Mesenchymal stem cell (in vitro differentiated cells and primary cell): ENCODE measurements around the gene SNX30.

Experiments
- DNase-seq: peaks from one replicate; pipeline ENCODE4 v3.0.0-alpha.2; 2013
- H2AFZ ChIP-seq: one replicate; pipeline ENCODE4 v1.6.1; 2013; ENCODE audit warnings: low read depth, mild to moderate bottlenecking, control low read depth, inconsistent platforms, low read length, moderate library complexity
- H2AK5ac ChIP-seq: 2 replicates; pipeline ENCODE4 v1.6.1; 2013; ENCODE audit warnings: low read length, moderate library complexity, mild to moderate bottlenecking, inconsistent platforms; ENCODE audit not compliant: severe bottlenecking
- H2BK120ac ChIP-seq: one replicate; pipeline ENCODE4 v1.6.1; 2013; ENCODE audit warnings: low read depth, mild to moderate bottlenecking, inconsistent platforms, low read length, moderate library complexity
- H2BK12ac ChIP-seq, 2 experiments: one replicate each; pipeline ENCODE4 v1.6.1; 2013; ENCODE audit warnings: inconsistent platforms in 2 of 2, low read length in 2 of 2, mild to moderate bottlenecking in 2 of 2, moderate library complexity in 2 of 2, control low read depth in 1 of 2
- H2BK15ac ChIP-seq: one replicate; pipeline ENCODE4 v1.6.1; 2013; ENCODE audit warnings: mild to moderate bottlenecking, low read depth, inconsistent platforms; ENCODE audit not compliant: poor library complexity, severe bottlenecking
- H2BK5ac ChIP-seq: 2 replicates; pipeline ENCODE4 v1.6.1; 2013; ENCODE audit warnings: low read depth, mild to moderate bottlenecking, low read length, control low read depth, inconsistent platforms; ENCODE audit not compliant: poor library complexity, severe bottlenecking
- H3K14ac ChIP-seq, 2 experiments: one replicate each; pipeline ENCODE4 v1.6.1; 2013; ENCODE audit warnings: inconsistent platforms in 2 of 2, low read length in 2 of 2, control low read depth in 1 of 2, mild to moderate bottlenecking in 1 of 2, moderate library complexity in 1 of 2
- H3K18ac ChIP-seq, 2 experiments: one replicate each; pipeline ENCODE4 v1.6.1; 2013; ENCODE audit warnings: inconsistent platforms in 2 of 2, low read length in 2 of 2, control low read depth in 1 of 2, low read depth in 1 of 2, mild to moderate bottlenecking in 1 of 2
- H3K23ac ChIP-seq, 2 experiments: one replicate each; pipeline ENCODE4 v1.6.1; 2013; ENCODE audit warnings: inconsistent platforms in 2 of 2, low read length in 2 of 2, mild to moderate bottlenecking in 2 of 2, moderate library complexity in 2 of 2, control low read depth in 1 of 2
- H3K27ac ChIP-seq: 2 replicates; pipeline ENCODE4 v1.5.1; 2013; ENCODE audit warnings: mild to moderate bottlenecking, moderate library complexity, low read length, control low read depth, inconsistent platforms; ENCODE audit not compliant: poor library complexity, severe bottlenecking
- H3K27me3 ChIP-seq, 2 experiments: 2 replicates each; pipeline versions ENCODE4 v1.6.1 to v1.7.0; 2013; ENCODE audit warnings: low read length in 2 of 2, mild to moderate bottlenecking in 2 of 2, moderate library complexity in 2 of 2, control low read depth in 1 of 2, inconsistent platforms in 1 of 2; ENCODE audit not compliant: control insufficient read depth in 1 of 2, insufficient read depth in 1 of 2
- H3K36me3 ChIP-seq, 2 experiments: 2 replicates each; pipeline versions ENCODE4 v1.6.1 to v1.7.0; 2013; ENCODE audit warnings: low read length in 2 of 2, control low read depth in 1 of 2, inconsistent platforms in 1 of 2, low read depth in 1 of 2, mild to moderate bottlenecking in 1 of 2; ENCODE audit not compliant: insufficient read depth in 2 of 2, control insufficient read depth in 1 of 2
- H3K4ac ChIP-seq, 2 experiments: one replicate each; pipeline ENCODE4 v1.6.1; 2013; ENCODE audit warnings: inconsistent platforms in 2 of 2, low read length in 2 of 2, mild to moderate bottlenecking in 2 of 2, moderate library complexity in 2 of 2, control low read depth in 1 of 2, low read depth in 1 of 2
- H3K4me1 ChIP-seq: 2 replicates; pipeline ENCODE4 v1.6.1; 2013; ENCODE audit warnings: low read depth, low read length, control low read depth; ENCODE audit not compliant: control insufficient read depth, insufficient read depth
- H3K4me2 ChIP-seq: 2 replicates; pipeline ENCODE4 v1.6.1; 2013; ENCODE audit warnings: low read length, mild to moderate bottlenecking, inconsistent platforms; ENCODE audit not compliant: poor library complexity, severe bottlenecking
- H3K4me3 ChIP-seq, 2 experiments: 2 replicates each; pipeline versions ENCODE4 v1.5.1 to v1.7.0; 2013; ENCODE audit warnings: low read length in 2 of 2, mild to moderate bottlenecking in 2 of 2, control low read depth in 1 of 2, low read depth in 1 of 2; ENCODE audit not compliant: insufficient read depth in 1 of 2
- H3K79me1 ChIP-seq: replicated peaks from 2 replicates; pipeline ENCODE4 v1.6.1; 2013; ENCODE audit warnings: mild to moderate bottlenecking, control low read depth, low read length, inconsistent platforms; ENCODE audit not compliant: poor library complexity, severe bottlenecking
- H3K9ac ChIP-seq: 2 replicates; pipeline ENCODE4 v1.7.0; 2013; ENCODE audit warnings: mild to moderate bottlenecking, low read length, moderate library complexity
- H3K9me3 ChIP-seq: 2 replicates; pipeline ENCODE4 v1.7.0; 2013; ENCODE audit warnings: mild to moderate bottlenecking, low read length; ENCODE audit not compliant: control insufficient read depth
- H4K8ac ChIP-seq: one replicate; pipeline ENCODE4 v1.6.1; 2013; ENCODE audit warnings: inconsistent platforms, mild to moderate bottlenecking, low read length, moderate library complexity
- H4K91ac ChIP-seq: one replicate; pipeline ENCODE4 v1.6.1; 2013; ENCODE audit warnings: mild to moderate bottlenecking, low read length, inconsistent platforms
- WGBS: methylation state at CpG from one replicate; pipeline ENCODE4 v1.1.7; 2013; ENCODE audit warnings: mixed read lengths; 5-methylcytosine and 5-hydroxymethylcytosine counted together

The SNX30 gene

GRCh38 chr9:112848316-112849151, 98.0 kb downstream of the SNX30 start:
- Histone ChIP-seq H3K9ac (no peak overlapping the region), H3K27ac (no peak overlapping the region), H2AFZ (no peak overlapping the region), H3K79me1 (no peaks in the 10 kb centered on the region), H3K14ac (no peak overlapping the region), H2AK5ac (no peak overlapping the region), H3K36me3 (peaks cover 12 to 25% of the 10 kb centered on the region in 2 experiments), H3K9me3 (no peaks in the 10 kb centered on the region), H4K91ac (peak overlapping the region; percentile 46), H3K27me3 (no peaks in the 10 kb centered on the region), H2BK12ac (no peak overlapping the region), H3K4me3 (no peak overlapping the region), H4K8ac (no peak overlapping the region), H2BK15ac (no peak overlapping the region), H3K23ac (no peak overlapping the region), H3K4me1 (peaks cover 2% of the 10 kb centered on the region), H2BK120ac (no peak overlapping the region), H3K4me2 (no peak overlapping the region), H3K4ac (no peak overlapping the region), H3K18ac (no peak overlapping the region), H2BK5ac (no peak overlapping the region)
- DNase-seq, result no peak
- WGBS, result 84% methylated on average over 13 of the region's 13 CpGs

GRCh38 chr9:112849363-112849922, 98.9 kb downstream of the SNX30 start:
- whole genome bisulfite sequencing, result 90% methylated on average over 5 of the region's 6 CpGs
- no peak overlapping the region for H3K18ac ChIP-seq
- H3K4me2 ChIP-seq, result no peak overlapping the region
- H2BK5ac ChIP-seq, result no peak overlapping the region
- H2AFZ ChIP-seq, result no peak overlapping the region
- H2AK5ac ChIP-seq, result no peak overlapping the region
- no peak overlapping the region for H4K8ac ChIP-seq
- H3K9me3 ChIP-seq, result no peaks in the 10 kb centered on the region
- H3K14ac ChIP-seq, result no peak overlapping the region
- H3K27me3 ChIP-seq, result no peaks in the 10 kb centered on the region
- no peak for DNase-seq
- no peak overlapping the region for H2BK120ac ChIP-seq
- no peak overlapping the region for H4K91ac ChIP-seq
- H3K36me3 ChIP-seq, result peaks cover 17 to 28% of the 10 kb centered on the region in 2 experiments
- H3K9ac ChIP-seq, result no peak overlapping the region
- H3K4ac ChIP-seq, result no peak overlapping the region
- no peaks in the 10 kb centered on the region for H3K79me1 ChIP-seq
- H2BK15ac ChIP-seq, result no peak overlapping the region
- H3K27ac ChIP-seq, result no peak overlapping the region
- no peak overlapping the region for H3K4me3 ChIP-seq
- no peak overlapping the region for H3K23ac ChIP-seq
- peaks cover 2% of the 10 kb centered on the region for H3K4me1 ChIP-seq
- no peak overlapping the region for H2BK12ac ChIP-seq

GRCh38 chr9:112850840-112851239, 100.3 kb downstream of the SNX30 start:
- H3K18ac ChIP-seq, result no peak overlapping the region
- WGBS, result 99% methylated on average over 6 of the region's 6 CpGs
- no peaks in the 10 kb centered on the region for H3K27me3 ChIP-seq
- no peak overlapping the region for H3K27ac ChIP-seq
- H3K23ac ChIP-seq, result no peak overlapping the region
- H2AFZ ChIP-seq, result no peak overlapping the region
- no peak overlapping the region for H3K4ac ChIP-seq
- peaks cover 5% of the 10 kb centered on the region for H3K79me1 ChIP-seq
- no peak overlapping the region for H3K14ac ChIP-seq
- H2BK5ac ChIP-seq, result no peak overlapping the region
- no peak overlapping the region for H3K4me3 ChIP-seq
- no peak overlapping the region for H3K9ac ChIP-seq
- no peak overlapping the region for H4K8ac ChIP-seq
- peaks cover 4% of the 10 kb centered on the region for H3K4me1 ChIP-seq
- peaks cover 21 to 28% of the 10 kb centered on the region in 2 experiments for H3K36me3 ChIP-seq
- H2BK15ac ChIP-seq, result no peak overlapping the region
- no peak overlapping the region for H2AK5ac ChIP-seq
- H3K4me2 ChIP-seq, result no peak overlapping the region
- DNase-seq, result no peak
- H4K91ac ChIP-seq, result no peak overlapping the region
- no peak overlapping the region for H2BK12ac ChIP-seq
- H3K9me3 ChIP-seq, result no peaks in the 10 kb centered on the region
- H2BK120ac ChIP-seq, result no peak overlapping the region

DNA sequence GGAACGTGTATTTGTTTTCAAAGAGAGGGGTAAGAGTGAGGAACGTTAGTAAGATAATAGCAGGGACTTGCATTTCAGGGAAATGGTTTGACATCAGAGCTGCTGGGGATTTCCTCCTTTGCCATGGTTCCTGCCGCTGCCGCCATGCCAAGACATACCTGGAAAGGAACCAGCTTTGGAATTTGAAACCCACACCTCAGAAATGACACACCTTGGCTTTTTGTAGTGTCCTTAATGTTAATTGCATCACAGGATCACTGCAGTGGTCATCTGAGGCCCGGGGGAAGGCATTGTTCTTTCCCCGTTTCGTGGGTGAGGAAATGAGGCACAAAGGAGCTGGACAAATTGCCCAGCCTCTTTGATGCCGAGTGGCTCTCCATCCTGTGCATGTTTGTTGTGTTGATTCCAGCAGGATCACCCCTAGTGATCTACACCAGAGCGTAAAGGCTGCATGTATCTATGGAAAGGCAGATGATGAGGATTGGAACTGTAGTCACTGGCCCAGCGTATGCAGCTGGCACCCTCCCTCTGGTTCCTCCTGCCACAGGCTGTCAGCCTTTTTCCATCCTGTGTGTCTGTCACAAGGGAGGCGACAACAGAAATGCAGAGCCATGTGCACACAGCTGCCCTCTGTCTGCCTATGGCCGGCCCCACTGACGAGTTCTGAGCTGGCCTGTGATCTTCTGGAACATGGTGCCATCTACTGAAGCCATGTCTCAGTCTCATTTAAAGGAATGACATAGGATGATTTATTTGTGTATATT, 102.4 kb downstream of the SNX30 start:
- Histone ChIP-seq H3K27ac (no peak overlapping the region), H2BK120ac (no peak overlapping the region), H3K4me1 (peaks cover 4% of the 10 kb centered on the region), H2AK5ac (no peak overlapping the region), H3K18ac (no peak overlapping the region), H3K27me3 (no peaks in the 10 kb centered on the region), H3K36me3 (peaks cover 21 to 28% of the 10 kb centered on the region in 2 experiments), H3K4ac (no peak overlapping the region), H2BK5ac (no peak overlapping the region), H4K8ac (no peak overlapping the region), H3K14ac (no peak overlapping the region), H3K9me3 (no peaks in the 10 kb centered on the region), H2BK15ac (no peak overlapping the region), H3K23ac (no peak overlapping the region), H4K91ac (no peak overlapping the region), H2BK12ac (no peak overlapping the region), H3K79me1 (peaks cover 5% of the 10 kb centered on the region), H2AFZ (no peak overlapping the region), H3K9ac (no peak overlapping the region), H3K4me3 (no peak overlapping the region), H3K4me2 (no peak overlapping the region)
- 83% methylated on average over 11 of the region's 13 CpGs for WGBS
- DNase-seq, result no peak
